GM19468 (cell line): ENCODE results near the gene TLL2.
A peak's percentile ranks its signal among the peaks of the same experiment; 100 is the strongest.
"Not testable (repeated sequence)": the region's sequence is repeated elsewhere in the genome, so short reads cannot be mapped to it uniquely, and the experiment has no call there.

ENCODE experiments used
- ATAC-seq: cut with Tn5 transposase; IDR thresholded peaks from one replicate; pipeline ENCODE4 v1.9.1; 2021; ENCODE audit warnings: mild to moderate bottlenecking, moderate library complexity, moderate number of reproducible peaks; ENCODE audit not compliant: unreplicated experiment; ENCODE audit errors: extremely low read depth

TLL2 gene

DNA sequence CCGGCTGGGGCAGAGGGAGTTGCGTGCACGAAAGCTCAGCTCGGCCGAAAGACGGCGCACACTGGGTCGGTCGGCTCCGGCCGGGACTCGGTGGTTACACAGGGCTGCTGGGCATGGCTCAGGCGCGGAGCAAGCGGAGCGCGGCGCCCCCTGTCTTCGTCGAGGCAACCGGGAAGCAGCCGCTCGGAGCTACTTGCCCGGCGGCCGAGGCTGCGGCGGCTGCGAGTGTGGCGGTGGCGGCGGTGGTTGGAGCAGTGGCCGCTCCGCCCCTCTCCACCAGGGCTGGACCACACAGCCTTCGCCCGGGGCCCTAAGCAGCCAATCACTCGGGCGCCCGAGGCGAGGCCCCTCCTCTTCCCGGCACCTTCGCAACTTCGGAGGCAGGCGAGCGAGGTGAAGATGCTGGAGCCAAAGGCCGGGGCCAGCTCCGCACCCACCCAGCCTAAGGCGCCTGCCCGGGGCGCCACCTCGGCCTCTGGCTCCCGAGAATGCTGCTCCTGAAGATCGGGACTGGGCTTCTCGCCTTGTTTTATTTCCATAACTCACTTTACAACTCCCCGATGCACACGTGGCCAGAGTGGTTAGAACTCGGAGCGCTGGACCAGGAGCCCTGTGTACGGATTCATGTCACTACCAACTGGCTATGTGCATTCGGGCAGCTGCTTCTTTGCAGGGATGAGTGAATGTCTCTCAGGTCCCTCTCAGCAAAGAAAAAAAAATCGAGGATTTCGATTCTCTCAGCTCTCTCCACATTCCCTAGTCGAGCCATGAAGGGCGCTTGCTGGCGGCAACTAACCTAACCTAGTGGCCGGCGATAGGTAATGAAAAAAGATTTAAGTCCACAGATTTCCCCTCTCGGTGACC, at the start of gene TLL2:
Gene TLL2 (minus strand): TSS at position 229 of the 864 bp plus-strand sequence. CDS start 241 bp downstream, outside the sequence.
- peak; percentile 57 for ATAC-seq

DNA sequence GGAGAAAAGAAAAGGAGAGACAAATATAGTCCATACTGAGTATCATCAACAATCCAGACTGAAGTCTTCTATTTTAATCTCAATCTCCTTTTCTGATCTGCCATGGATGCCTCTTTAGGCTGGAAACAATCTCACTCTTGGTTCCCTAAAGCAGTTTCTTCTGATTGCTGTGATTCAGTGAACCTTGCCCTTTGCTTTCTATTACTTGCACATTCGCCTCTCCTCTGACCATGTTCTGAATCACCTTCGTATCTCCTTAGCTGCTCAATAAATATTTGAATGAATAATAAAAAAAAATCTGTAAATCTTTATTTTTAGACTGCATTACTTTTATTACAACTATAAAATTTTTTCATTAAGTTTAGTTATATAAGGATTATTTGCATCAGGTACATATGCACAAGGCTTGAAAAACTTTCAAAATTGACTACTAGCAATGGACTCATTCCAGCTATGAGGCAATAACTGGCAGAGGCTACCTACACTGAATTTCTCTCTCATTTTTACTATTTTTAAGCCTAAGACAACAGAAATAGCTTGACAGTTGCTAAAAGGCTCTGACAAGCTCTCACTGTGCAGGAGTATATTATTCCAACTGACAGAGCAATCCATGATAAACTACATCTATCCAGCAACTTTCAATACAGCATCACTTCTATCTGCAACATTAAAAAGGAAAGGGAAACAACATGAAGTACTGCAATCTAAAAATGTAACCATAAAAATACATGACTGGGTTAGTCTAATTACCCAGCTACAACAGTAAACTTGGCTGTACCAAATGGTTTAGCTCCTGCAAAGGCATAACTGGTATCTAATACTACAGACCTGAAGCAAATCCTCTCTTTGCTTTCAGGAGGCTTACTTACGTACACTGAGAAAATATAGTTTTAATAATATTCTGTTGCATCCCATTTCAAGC, 47.5 kb upstream of the TLL2 start:
- no peak for ATAC-seq

DNA sequence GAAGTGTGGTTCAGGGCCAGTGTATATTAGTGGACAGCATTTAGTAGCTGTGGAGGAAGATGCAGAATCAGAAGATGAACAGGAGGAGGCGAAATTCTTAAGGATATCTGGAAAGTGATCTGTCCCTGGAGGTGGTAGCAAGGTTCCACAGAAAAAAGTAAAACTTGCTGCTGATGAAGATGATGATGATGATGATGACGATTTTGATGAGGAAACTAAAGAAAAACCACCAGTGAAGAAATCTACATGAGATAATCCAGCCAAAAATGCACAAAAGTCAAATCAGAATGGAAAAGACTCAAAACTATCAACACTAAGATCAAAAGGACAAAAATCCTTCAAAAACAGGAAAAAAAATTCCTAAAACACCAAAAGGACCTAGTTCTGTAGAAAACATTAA, 46.8 kb upstream of the TLL2 start:
- no peak for ATAC-seq

DNA sequence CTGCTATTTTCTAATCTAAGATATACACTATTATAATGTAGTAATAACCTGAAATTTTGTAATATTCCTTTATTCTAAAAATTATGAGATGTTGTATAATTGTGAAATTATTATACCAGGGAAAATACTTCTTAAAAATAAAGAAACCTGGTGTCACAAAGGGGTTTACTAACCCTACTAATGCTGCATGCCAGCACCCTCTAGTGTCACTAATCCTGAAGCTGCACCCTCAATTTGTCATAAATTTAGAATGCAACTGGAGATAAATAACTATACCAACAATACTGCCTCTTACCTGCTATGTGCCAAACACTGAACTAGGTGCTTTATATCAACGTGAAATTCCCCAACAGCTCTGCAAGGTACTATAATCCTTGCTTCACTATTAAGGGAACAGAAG, 42.3 kb upstream of the TLL2 start:
- ATAC-seq: no peak

DNA sequence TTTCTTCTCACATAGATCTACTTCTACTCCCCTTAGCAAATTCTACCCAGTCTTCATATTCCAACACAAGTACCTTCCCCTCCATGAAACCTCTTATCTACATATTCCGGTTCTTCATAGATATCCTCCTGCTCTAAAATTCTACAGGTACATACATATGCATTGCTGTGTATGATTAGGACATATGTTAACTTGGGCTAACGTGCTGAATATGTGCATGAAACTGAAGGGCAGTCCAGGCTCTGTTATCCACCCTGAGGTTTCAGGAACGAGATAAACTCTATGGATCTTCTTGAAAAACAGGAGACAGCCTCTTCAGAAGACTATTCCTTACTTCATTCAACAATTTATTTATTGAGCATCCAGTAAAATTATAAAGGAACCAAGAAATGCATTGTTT, 41.6 kb upstream of the TLL2 start:
- no peak for ATAC-seq

DNA sequence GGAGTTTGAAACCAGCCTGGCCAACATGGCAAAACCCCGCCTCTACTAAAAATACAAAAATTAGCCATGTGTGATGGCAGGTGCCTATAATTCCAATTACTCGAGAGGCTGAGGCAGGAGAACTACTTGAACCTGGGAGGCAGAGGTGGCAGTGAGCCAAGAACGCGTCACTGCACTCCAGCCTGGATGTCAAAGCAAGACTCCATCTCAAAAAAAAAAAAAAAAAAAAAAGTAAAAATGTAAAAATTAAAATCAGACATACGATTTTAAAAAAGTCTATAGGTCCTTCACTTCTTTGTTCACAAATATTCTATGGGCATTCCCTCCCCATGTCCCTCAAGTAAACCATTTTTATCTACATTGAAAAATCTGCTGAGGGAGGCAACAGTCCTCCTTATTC, 34.9 kb upstream of the TLL2 start:
- no peak for ATAC-seq

DNA sequence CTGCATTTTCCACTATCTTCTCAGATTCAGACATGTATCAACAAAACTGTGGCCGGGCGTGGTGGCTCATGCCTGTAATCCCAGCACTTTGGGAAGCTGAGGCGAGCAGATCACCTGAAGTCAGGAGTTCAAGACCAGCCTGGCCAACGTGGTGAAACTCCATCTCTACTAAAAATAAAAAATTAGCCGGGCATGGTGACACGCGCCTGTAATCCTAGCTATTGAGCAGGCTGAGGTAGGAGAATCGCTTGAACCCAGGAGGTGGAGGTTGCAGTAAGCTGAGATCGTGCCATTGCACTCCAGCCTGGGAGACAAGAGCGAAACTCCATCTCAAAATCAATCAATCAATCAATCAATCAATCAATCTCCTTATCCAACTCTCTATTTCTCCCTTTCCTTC, 31.8 kb upstream of the TLL2 start:
- not testable (repeated sequence) for ATAC-seq

DNA sequence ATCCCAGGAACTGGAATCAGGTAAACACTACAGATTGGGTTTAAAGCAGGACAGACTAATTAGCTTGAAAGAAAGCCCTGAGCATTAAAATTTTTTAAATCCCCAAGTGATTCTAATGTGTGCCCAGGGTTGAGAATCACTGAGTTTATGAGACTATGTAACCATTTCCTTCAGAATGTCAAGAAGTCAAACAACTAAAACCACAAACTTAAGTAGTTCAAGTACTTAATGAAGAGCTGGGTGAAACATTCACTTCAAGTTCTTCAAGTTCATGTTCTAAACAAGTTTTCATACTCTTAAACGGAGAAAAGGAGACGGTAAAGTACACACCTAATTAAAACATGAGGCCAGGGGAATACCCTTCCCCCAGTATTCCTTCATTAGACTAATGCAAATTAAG, 28.2 kb upstream of the TLL2 start:
- no peak for ATAC-seq

DNA sequence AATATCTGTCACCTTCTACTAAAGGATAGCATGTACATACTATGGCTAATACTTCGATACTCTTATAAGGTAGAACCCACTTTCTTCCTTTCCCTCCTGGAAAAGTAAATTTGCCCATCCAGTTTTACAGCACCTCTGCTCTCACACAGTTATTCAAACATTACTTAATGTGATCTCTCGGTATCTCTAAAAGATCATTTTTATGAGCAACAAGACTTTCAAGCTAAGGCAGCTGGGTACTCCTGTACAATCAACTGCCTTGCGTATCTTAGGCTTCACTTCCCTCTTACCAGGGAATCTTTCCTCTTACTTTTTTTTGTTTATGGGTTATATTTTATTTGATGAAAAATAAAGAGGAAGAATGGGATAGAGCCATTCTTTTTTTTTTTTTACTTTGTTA, 26.5 kb upstream of the TLL2 start:
- ATAC-seq: no peak

DNA sequence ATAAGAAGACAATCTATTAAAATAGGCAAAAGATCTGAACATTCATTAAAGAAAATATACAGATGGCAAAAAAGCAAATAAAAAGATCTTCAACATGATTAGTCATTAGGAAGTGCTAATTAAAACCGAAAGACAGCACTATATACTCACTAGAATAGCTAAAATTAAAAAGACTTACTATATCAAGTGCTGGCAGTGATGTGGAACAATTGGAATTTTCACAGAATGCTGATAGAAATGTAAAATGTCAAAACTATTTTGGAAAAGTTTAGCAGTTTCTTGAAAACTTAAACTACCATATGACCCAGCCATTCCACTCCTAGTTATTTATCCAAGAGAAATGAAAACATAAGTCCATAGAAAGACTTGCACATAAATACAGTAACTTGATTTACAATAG, 25.0 kb upstream of the TLL2 start:
- no peak for ATAC-seq

DNA sequence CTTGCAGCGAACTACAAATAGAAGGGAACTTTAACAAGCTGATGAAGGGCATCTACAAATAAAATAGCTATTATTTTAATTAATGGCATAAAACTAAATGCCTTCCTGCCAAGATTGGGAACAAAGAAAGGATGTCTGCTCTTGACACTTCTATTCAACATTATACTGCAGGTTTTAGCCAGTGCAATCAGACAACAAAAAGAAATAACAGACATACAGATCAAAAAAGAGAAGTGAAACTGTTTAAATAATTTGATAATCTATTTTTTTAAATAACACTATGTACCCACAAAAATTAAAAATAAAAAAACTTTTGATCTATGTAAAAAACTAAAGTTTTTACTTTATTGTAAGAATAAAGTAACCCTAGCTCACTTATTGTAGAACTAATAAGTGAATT, 22.4 kb upstream of the TLL2 start:
- ATAC-seq: no peak

DNA sequence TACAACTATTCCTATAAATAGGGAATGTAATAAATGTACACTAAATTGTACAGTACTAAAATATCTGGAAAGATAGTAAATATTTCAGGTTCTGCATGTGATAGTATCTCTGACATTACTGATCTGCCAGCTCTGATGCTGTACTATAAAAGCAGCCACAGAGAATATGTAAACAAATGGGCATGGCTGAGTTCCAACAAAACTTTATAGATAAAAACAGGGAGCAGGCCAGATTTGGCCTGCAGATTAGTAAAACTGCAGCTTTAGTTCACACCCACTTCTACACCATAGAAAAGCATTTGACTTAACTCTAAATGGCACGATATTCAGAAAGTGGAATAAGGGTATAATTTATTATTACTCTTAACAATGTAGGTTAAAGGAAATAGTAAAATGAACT, 18.8 kb upstream of the TLL2 start:
- no peak for ATAC-seq

DNA sequence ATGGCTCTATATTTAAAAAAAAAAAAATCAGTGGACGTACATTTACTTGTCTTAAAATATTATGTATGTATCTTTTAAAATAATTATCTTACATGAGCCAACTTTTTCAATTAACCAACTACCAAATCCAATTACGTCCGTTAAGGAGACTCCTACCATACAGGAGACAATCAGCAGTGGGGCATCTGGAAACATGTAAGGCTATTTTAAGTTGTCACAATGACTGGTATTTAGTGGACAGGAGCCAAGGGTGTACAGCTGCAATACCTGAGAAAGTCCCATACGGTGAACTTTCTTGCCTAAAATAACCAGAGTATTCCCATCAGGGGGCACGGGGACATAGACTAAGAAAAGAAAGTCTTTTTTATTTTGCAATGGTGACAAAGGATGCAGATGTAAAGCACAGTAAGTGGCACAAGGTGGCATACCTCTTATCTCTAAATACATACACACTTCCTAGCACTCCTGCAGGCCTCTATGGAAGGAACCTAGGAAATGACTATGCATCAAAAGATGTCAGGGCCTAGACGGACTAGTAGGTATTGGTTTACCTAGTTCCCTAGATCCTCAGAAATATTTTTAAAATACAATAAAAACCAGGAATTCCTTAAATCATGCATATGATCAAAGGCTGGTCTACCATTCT, 16.0 kb upstream of the TLL2 start:
- ATAC-seq: no peak

DNA sequence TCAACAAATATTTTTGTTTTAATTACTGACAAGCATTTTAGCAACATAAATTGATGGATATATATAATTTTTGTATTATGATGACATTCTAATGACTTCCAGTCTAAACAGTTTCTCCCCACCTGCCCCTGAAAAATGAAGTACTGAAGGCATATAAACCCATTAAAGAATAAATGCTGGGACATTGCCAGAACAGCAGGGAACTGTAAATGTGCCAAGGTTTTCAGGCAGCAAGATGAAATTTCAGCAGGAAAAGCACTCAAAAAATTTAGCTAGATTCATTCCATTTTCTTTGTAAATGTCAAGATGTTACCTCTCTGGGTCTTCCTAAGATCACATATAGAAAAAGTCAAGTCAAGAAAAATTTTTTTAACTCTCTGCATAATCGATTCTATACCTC, 11.0 kb upstream of the TLL2 start:
- no peak for ATAC-seq

DNA sequence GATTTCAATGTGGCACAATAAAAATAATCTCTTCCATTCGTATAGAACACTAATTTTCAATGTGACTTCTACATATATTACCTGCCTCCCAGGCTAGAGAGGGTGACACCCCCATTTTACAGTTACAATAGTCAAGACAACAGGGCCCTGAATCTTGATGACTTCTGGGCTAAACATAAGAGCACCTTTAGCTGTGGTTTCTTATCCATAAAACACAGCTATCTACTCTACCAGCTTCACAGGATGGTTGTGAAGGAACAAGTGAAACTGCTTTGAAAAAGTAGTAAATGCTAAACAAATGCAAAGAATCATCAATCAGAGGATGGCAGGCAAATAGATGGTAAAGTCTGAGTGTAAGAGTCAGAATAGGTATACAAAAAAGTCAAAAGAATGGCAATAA, 3.6 kb upstream of the TLL2 start:
- ATAC-seq: no peak

DNA sequence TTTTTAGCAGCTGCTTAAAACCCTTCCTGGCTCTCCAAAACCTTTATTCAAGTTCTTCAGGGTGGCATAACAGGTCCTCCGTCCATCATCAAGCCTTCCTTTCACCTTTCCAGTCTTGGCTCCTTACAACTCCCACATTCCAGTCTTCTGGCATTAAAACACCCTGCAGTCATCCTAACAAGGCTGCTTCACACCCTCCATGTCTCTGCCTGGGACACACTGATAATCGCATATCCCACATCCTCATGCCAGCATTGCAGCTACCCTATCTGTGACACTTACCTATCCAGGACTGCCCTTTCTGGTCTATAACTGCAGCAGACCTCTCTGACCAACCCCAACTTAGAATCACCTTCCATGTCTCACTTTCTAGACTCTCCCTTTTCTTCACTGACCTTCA, 2.6 kb upstream of the TLL2 start:
- no peak for ATAC-seq

DNA sequence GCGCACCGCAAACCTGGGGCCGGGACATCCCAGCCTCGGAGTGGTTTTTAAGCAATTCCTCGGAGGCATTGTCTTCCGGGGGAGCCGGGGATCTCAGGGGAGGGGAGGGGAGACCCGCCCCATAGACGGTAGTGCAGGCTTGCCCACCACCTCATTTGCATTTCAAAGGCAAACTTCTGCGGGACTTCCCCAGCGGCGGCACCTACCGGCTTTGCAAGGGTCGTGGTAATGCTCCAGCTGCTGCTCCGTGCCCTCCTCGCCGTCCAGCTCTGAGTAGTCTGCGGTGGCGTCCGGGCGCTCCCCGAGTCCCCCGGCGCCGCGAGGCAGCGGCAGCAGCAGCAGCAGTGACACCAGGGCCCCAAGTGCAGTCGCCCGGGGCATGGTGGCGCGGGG, 425 bp downstream of the TLL2 start:
- peak; percentile 16 for ATAC-seq

DNA sequence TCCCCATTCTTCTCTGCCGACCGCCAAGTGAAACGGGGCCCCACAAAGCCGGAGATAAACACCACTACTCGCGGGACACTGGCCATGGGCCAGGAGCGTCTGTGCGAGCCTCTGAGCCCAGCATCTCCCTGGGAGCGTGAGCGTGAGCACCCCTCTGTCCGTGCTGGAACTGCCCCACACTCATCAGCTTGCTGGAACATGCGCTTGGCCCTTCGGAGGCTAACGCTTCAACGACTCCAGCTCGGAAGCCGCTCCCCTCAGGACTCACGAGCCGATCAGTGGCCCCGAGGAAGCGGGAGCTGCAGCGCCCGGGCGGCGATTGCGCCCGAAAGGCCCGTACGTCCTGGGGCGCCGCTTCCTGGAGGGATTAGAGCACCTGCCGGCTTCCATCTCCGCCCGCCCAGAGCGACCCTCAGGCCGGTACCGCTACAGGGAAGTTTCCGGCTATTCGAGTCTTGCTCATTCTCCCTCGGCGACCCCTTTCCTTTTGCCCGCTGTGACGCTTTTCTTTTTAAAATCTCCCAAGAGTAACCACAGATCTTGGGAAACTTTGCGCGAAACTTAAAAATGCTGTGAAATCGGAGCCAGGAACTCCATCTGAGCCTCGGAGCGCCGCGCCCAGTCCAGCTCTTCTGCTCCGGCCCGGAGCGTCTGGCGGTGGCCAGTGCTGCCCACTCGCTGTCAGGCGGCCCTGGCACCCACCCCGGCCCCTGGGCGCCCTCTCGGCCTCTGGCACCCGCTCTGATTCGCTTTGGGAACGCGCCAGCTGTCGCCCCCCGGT, 1.0 kb downstream of the TLL2 start:
- ATAC-seq: no peak

DNA sequence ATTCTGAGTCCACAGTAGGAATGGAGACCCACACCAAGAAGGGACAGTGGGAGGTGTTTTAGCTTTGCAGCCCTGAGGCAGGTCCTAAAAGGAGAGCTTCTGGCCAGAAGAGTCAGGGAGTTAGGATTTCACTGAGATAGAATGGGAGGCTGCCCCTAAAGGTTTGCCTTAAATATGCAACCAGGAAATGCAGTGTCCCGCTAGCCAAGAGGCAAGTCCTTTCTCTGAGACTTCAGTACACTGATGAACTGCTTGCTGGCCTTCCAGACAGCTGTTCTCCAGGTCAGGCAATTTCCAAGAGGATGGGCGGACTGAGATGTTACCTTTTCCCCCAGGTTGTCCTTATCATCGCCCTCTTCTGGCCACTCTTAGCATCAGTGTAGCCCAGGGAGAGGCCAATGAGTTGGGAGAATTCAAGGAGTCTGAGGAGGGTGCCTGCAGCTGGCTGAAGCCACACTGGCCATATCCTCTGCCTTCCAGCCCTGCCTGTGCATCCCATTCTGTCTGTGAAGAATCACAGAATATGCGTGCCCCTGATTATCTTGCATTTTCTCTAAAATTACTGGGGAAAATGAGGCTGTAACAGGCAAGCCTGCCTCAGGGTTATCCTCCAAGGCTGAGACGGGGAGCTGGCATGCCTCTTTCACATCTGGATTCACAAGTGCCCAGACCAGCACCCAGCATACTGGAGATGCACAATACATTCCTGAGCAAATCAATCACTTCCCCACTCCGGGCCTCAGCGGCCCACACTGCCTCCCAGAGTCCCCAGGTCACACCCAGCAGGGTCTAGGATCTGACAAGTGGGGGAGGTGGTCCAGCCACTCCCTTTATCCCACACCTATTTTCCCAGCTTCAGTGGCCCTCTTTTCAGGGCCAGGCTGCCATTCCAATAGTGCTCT, 2.4 kb downstream of the TLL2 start:
- no peak for ATAC-seq
